Body of pancreas (tissue), 4 donors: Measurements from ENCODE around the gene SYTL1. TPM values are rescaled to one million over a fixed set of nuclear protein-coding genes. Genes with fewer than 3 reads are reported as not detected.

Source experiments
- ATAC-seq: fragments of 150-250 bp; one replicate; pipeline ENCODE4 v1.9.1; 2016
- DNase-seq, 4 donors: peaks; one replicate each; pipeline ENCODE4 v3.0.0-alpha.2; 2019
- H3K27ac ChIP-seq, 4 donors: fragments of 200-600 bp; sonication (generic); 1 replicate in 3 of 4; 2 replicates in 1 of 4; pipeline versions ENCODE4 v1.5.1 to v1.6.1; 2016 to 2019; ENCODE audit warnings: mild to moderate bottlenecking in 1 of 4, mixed read lengths in 1 of 4, moderate library complexity in 1 of 4
- H3K27me3 ChIP-seq, 2 donors: fragments of 200-600 bp; sonication (generic); one replicate each; pipeline ENCODE4 v1.6.0; 2016; ENCODE audit warnings: mild to moderate bottlenecking in 1 of 2
- H3K36me3 ChIP-seq, 2 donors: fragments of 200-600 bp; sonication (generic); replicated peaks in 1 of 2; 2 replicates each; pipeline ENCODE4 v1.5.1; 2016; ENCODE audit warnings: low read depth in 2 of 2; ENCODE audit not compliant: insufficient read depth in 1 of 2
- H3K4me1 ChIP-seq: fragments of 200-600 bp; sonication (generic); one replicate; pipeline ENCODE4 v1.6.0; 2016
- H3K4me3 ChIP-seq, 2 donors: fragments of 200-600 bp; sonication (generic); 1 replicate in 1 of 2; 2 replicates in 1 of 2; pipeline ENCODE4 v1.5.1; 2016 to 2019
- H3K9me3 ChIP-seq, 3 donors: fragments of 200-600 bp; sonication (generic); 1 replicate in 2 of 3; 2 replicates in 1 of 3; pipeline ENCODE4 v1.5.1; 2016
- POLR2A ChIP-seq, 3 donors: fragments of 450-650 bp; IDR thresholded peaks; one replicate each; pipeline ENCODE4 v1.6.1; 2016; ENCODE audit warnings: antibody characterized with exemption in 3 of 3, mild to moderate bottlenecking in 2 of 3
- WGBS, 2 donors: methylation state at CpG; one replicate each; pipeline ENCODE4 v1.1.5; 2017; 5-methylcytosine and 5-hydroxymethylcytosine counted together
- intact Hi-C: fragments of 100-400 bp; cut with DNase I; formaldehyde crosslinking; loops from one replicate; pipeline ENCODE4 v1.15.1; 2023
- total RNA-seq, 2 donors: library from RNA; depleted of rRNA; stranded (reverse); fragments of >200 nt; gene quantifications; one replicate each; pipeline ENCODE4 v1.1.0, GENCODE V29; 2016
- TF ChIP-seq, protein P1 (sequence below), 7 experiments: fragments of 450-650 bp in 4 of 7; fragments of 200-600 bp in 3 of 7; sonication (generic) in 3 of 7; IDR thresholded peaks; one replicate each; pipeline ENCODE4 v1.5.1; 2016 to 2019; ENCODE audit warnings: antibody characterized with exemption in 7 of 7

The SYTL1 gene
- total RNA-seq, 2 donors from 2014 or later = 107 to 129 TPM

DNA sequence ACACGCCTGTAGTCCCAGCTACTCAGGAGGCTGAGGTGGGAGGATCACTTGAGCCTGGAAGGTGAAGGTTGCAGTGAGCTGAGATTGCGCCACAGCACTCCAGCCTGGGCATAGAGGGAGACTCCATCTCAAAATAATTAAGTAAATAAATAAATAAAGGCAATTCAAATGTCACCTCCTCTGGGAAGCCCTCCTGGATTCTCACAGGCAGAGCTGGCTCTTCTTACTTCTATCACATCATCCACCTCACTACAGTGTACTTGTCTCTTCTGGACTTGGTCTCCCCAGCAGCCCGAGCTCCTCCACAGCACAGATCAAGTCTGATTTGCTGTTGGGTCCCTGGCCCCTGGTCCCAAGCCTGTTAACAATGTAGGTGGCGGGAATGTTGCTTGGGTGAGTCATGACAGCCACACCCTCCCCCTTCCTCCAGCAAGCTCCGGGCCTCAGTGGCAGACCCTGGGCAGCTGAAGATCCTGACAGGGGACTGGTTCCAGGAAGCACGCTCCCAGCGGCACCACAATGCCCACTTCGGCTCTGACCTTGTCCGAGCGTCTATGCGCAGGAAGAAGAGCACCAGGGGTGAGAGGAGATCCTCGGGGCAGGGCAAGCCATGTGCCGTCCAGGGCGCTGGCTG lies 5.3 kb downstream of the SYTL1 start:
- peaks cover 41% of the 10 kb centered on the region for H3K4me1 ChIP-seq
- 80 to 86% methylated on average over 8 to 13 of the region's 14 CpGs for WGBS, 2 donors

DNA sequence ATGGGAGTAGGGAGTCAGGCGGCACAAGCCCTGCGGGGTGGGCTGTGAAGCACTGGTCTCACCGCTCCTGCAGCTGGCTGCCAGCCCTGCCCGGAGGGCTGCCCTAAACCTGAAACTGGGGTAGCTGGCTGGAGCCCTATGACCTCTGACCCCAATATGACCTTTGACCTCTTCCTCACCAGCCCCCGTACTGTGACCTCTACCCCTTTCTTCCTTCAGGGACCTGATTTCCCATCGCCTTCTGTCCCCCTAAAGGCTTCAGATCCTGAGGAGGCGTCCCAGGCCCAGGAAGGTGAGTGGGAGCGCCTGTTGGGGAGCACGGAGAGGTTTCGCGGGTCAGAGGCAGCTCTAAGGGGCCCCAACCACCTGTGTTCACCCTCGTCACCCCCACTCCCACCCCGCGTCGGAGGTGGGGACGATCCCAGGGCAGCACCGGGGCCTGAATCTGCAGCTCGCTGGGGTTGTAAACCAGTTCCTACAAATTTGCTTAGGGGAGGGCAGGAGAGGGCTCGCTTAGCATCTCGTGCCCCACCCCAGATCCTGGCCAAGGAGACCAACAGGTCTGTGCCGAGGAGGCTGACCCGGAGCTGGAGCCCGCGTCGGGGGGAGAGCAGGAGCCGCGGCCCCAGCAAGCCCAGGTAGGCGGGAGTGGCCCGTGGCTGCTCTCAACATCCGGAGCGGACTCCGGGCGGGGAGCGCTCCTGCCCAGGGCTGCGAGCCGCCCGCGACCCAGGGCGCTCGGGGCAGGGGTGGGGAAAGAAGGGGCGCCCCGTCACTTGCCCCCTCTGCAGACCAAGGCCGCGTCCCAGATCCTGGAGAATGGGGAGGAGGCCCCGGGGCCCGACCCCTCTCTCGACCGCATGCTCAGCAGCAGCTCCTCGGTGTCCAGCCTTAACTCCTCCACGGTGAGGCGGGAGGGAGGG lies 7.3 kb downstream of the SYTL1 start:
- ATAC-seq (peak; percentile 80), DNase-seq (peak; percentile 61 to 82 (median 80))
- Histone ChIP-seq H3K4me3 (no peak overlapping the region), H3K36me3 (no peaks in the 10 kb centered on the region), H3K27me3 (no peaks in the 10 kb centered on the region), H3K9me3 (no peaks in the 10 kb centered on the region), H3K4me1 (peaks cover 36% of the 10 kb centered on the region), H3K27ac (peak overlapping the region in 3 of 4 donors; percentile 3 to 30 (median 4))
- WGBS, 2 donors = 28 to 65% methylated on average over 18 to 51 of the region's 51 CpGs
- intact Hi-C loops = no loop called here
- TF ChIP-seq, protein P1, sequence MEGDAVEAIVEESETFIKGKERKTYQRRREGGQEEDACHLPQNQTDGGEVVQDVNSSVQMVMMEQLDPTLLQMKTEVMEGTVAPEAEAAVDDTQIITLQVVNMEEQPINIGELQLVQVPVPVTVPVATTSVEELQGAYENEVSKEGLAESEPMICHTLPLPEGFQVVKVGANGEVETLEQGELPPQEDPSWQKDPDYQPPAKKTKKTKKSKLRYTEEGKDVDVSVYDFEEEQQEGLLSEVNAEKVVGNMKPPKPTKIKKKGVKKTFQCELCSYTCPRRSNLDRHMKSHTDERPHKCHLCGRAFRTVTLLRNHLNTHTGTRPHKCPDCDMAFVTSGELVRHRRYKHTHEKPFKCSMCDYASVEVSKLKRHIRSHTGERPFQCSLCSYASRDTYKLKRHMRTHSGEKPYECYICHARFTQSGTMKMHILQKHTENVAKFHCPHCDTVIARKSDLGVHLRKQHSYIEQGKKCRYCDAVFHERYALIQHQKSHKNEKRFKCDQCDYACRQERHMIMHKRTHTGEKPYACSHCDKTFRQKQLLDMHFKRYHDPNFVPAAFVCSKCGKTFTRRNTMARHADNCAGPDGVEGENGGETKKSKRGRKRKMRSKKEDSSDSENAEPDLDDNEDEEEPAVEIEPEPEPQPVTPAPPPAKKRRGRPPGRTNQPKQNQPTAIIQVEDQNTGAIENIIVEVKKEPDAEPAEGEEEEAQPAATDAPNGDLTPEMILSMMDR (IDR thresholded peaks at IDR 0.05) = no peak
- peak in 1 of 3 donors; percentile 6 for TF ChIP-seq POLR2A (IDR thresholded peaks at IDR 0.05)

More for the DNA sequence above, 5.3 kb downstream of the SYTL1 start:
- Histone ChIP-seq H3K9me3 (no peaks in the 10 kb centered on the region), H3K27me3 (no peaks in the 10 kb centered on the region), H3K4me3 (no peak overlapping the region), H3K27ac (no peak overlapping the region), H3K36me3 (no peaks in the 10 kb centered on the region)
- TF ChIP-seq POLR2A (IDR thresholded peaks at IDR 0.05) = no peak
- TF ChIP-seq, protein P1 (IDR thresholded peaks at IDR 0.05) = no peak
- DNase-seq = no peak
- ATAC-seq = no peak
- intact Hi-C loops = no loop called here

DNA sequence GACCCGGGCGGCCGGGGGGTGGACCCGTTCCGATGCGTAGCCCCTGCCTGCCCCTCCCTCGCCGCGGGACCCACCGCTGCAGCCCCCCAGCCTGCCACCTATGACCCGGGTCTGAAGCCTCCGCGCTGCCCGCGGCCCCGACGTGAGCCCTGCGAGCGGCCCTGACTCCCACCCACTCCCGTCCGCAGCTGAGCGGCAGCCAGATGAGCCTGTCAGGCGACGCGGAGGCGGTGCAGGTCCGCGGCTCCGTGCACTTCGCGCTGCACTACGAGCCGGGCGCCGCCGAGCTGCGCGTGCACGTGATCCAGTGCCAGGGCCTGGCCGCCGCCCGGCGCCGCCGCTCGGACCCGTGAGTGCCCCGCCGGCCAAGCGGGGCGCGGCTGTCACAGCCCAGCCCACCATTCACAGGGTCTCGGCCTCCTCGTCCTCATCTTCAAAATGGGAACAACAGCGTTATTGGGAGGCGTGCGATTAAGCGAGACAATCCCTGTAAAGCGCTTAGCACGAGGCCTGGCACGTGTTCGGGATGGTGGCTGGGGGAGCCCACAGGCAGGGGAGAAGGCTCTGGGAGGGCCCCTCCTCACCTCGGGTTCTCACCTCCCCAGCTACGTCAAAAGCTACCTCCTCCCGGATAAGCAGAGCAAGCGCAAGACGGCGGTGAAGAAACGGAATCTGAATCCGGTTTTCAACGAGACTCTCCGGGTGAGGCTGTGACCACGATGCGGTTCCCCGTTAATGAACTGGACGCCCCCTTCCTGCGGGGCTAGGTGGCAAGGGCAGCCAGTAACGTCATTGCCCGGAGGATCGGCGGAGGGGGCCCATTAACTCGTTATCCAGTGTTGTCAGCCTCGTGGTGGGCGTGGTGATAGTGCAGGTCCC lies 8.2 kb downstream of the SYTL1 start:
- Histone ChIP-seq H3K4me1 (peaks cover 29% of the 10 kb centered on the region), H3K9me3 (no peaks in the 10 kb centered on the region), H3K4me3 (no peak overlapping the region), H3K27me3 (no peaks in the 10 kb centered on the region), H3K36me3 (no peaks in the 10 kb centered on the region), H3K27ac (peak overlapping the region in 1 of 4 donors; percentile 3)
- 52 to 77% methylated on average over 29 to 73 of the region's 84 CpGs for WGBS, 2 donors
- peak; percentile 48 to 67 (median 65) for DNase-seq
- no peak for TF ChIP-seq POLR2A (IDR thresholded peaks at IDR 0.05)
- TF ChIP-seq, protein P1 (IDR thresholded peaks at IDR 0.05) = no peak
- intact Hi-C loops = no loop called here
- peak; percentile 68 for ATAC-seq

DNA sequence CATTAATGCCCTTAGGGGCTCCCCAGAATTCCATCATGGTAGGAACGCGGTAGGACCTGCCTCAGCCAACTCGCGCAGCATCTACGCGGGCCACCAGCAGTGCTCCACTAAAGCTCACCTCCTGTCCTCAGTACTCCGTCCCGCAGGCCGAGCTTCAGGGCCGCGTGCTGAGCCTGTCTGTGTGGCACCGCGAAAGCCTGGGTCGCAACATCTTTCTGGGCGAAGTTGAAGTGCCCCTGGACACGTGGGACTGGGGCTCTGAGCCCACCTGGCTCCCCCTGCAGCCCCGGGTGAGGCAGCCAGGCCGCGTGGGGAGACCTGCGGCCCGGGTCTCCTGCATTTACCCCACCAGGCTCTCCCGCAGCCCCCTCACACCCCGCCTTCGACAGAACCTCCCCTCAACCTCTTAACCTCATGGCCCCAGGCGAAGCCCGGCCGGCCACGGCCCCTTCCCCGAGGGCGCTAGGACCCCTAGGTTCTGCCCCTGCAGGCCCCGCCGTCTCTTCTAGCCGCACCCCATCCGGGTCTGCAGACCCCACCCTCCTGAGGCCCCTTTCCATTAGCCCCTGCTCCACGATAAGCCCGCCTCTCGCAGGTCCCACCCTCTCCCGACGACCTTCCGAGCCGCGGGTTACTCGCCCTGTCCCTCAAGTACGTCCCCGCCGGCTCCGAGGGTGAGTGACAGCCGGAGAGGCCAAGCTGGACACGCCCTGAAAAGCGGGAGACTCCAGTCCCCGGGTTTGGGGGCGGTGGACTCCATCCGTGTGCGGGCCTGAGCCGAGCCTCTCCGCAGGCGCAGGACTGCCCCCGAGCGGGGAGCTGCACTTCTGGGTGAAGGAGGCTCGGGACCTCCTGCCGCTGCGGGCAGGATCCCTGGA lies 9.1 kb downstream of the SYTL1 start:
- WGBS, 2 donors = 58 to 73% methylated on average over 23 to 57 of the region's 62 CpGs
- DNase-seq (no peak), ATAC-seq (no peak)
- Histone ChIP-seq H3K4me3 (no peak overlapping the region), H3K4me1 (peaks cover 27% of the 10 kb centered on the region), H3K9me3 (no peaks in the 10 kb centered on the region), H3K27me3 (no peaks in the 10 kb centered on the region), H3K27ac (no peak overlapping the region), H3K36me3 (no peaks in the 10 kb centered on the region)
- TF ChIP-seq, protein P1 (IDR thresholded peaks at IDR 0.05) = no peak
- no peak for TF ChIP-seq POLR2A (IDR thresholded peaks at IDR 0.05)
- intact Hi-C loops = no loop called here
